GM23248 (cell line): Measurements from ENCODE around the gene CBR3.

Source experiments
- EZH2 ChIP-seq: fragments of 200-600 bp; sonication (generic); IDR thresholded peaks from 2 replicates; pipeline ENCODE4 v1.6.1; 2018; ENCODE audit warnings: antibody characterized with exemption, mild to moderate bottlenecking; ENCODE audit not compliant: insufficient read depth, poor library complexity, severe bottlenecking
- EZH2phosphoT487 ChIP-seq: fragments of 200-600 bp; sonication (generic); IDR thresholded peaks from 2 replicates; pipeline ENCODE4 v1.6.1; 2018; ENCODE audit warnings: antibody characterized with exemption, moderate library complexity, mild to moderate bottlenecking, low read depth; ENCODE audit not compliant: insufficient read depth

- TF ChIP-seq EZH2 (no peak), EZH2phosphoT487 (no peak)
Observed at GRCh38 chr21:36174780-36175179, 39.9 kb downstream of the CBR3 start.
